T1000 (cell line): Measurements from ENCODE around the gene GSTT2B.
"Not testable (repeated sequence)": the region's sequence is repeated elsewhere in the genome, so short reads cannot be mapped to it uniquely, and the experiment has no call there.

Experiments used
- DNase-seq: peaks from one replicate; lab custom pipeline; 2025; ENCODE audit warnings: mixed read lengths; lab: John Stamatoyannopoulos, UW

The GSTT2B gene, protein sequence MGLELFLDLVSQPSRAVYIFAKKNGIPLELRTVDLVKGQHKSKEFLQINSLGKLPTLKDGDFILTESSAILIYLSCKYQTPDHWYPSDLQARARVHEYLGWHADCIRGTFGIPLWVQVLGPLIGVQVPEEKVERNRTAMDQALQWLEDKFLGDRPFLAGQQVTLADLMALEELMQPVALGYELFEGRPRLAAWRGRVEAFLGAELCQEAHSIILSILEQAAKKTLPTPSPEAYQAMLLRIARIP

DNA sequence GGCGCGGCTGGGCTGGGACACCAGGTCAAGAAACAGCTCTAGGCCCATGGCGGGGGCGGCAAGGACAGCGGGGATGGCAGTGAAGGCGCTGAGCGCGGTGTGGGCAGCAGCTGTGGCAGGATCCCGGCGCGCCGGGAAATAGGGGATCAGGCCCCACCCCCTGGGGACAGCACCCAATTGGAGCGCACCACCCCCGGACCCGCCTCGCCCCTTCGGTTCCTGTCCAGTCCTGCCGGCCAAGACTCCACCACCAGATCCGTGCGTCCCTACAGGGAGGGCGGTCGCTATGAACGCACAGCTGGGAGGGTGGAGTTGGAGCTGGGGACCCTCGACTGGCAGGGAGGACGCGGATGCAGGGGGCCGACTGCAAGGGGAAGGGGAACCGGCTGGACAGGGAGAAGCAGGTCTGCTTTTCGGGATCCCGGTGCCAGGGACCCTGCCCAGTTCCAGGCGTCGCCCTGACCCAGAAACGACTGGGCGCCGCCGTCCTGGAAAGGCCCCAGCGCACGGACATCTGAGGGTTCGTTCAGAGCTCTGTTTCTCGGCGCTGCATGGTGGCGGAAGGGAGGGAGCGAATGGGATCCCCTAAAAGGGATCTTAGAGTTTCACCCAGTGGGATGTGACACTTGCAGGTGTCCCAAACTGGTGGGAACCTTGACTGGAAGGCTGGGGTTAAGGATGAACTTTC is at the start of gene GSTT2B:
Gene GSTT2B, minus strand, starts transcription at position 112 of the 688 bp plus-strand sequence. Its CDS starts 64 bp downstream, at position 48.
- DNase-seq: not testable (repeated sequence)

DNA sequence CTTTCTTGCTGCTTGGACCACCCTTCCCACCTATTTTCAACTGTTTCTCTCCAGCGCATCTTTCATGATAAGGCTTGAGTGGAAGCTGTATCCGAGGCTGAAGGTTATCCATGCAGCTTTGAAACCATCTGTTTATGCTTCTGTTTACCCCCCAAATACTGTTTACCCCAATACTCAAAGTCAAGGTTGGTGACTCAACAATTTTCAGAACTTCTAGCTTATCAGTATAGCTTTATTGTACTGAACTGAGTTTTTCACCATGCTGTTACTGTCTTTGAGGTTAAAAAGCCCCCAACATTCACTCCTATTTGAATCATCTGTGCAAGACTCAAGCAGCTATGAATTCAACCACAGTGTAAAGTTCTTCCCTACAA is 49.0 kb upstream of the GSTT2B start:
- no peak for DNase-seq

DNA sequence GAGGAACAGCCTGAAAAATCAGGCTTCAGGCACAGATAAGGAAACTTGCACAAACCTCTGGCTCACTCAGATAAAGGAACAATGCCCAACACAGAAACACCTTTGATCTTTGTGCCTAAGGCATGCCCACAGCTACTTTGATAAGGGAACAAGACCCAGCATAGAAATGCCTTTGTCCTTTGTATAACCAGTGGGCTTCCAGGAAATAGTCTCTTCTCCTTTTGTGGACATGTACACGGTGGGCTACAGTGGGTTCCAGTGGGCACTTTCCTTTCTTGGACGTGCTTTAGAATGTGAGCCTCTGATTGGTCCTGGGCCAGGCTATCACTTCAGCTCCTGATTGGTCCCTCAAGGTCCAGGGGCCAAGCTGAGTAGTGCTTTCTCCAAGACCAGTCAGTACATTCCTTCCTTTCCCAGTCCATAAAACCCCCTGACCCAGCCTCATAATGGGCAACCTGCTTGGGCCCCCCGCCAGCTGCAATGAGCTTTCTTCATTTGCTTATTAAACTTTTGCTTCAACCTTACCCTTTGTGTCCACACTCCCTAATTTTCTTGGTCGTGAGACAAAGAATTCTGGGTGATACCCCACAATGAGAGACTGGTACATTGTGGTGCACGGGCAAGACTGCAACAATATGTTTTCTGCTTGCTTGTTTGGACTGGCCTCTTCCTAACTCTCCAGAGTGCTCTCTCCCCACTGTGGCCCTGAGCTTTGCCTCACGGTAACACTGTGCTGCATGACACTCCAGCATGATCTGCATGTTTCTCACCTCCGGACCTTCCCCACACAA is 48.4 kb upstream of the GSTT2B start:
- no peak for DNase-seq

DNA sequence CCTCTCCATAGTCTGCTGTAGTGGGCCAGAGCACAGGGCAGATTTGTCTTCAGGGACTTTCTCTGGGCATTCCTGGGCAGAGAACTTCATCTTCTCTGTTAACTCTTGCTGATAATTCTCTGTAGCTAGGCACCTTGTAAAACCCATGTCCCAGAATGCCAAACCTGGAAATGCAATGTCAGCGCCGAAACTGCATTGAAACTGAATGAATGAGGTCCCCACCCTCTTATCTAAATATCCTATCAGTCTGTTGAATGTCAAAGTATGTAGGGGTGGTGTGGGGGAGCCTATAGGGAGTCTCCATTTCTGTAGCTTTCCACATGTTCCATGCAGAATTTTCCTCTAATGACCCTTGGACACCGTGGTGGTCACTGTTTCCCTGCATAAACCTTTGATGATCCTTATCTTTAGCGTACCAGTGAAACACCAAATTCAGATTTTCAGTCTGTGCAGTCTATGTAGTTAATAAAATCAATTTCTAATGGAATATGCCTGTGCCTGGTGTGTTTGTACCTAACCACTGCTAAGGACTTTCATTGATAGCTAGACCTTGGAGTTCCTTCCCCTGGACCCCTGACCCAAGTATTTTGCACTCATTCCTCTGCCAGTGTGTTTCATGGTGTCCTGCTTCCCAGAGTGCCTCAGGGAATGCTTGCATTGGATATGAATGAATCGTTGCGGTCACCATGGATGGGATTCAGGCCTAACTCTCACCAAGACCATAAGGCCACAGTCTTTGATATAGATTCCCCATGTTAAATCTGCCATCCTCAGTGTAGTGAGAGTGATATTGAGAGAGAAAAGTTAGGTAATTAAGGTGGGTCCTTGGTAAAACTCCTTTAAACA is 47.6 kb upstream of the GSTT2B start:
- no peak for DNase-seq

DNA sequence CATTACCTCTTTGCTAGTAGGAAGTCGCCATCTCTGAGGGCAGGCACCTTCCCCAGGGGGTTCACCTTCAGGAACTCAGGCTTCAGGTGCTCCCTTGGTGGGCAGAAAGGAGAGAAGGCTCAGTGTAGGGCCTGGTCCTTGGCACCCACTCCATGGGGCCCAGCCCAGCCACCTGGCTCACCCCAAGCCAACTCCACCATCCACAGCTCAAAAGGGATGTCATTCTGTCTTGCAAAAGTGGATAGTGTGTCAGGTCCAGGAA is 47.0 kb upstream of the GSTT2B start:
- DNase-seq: no peak

DNA sequence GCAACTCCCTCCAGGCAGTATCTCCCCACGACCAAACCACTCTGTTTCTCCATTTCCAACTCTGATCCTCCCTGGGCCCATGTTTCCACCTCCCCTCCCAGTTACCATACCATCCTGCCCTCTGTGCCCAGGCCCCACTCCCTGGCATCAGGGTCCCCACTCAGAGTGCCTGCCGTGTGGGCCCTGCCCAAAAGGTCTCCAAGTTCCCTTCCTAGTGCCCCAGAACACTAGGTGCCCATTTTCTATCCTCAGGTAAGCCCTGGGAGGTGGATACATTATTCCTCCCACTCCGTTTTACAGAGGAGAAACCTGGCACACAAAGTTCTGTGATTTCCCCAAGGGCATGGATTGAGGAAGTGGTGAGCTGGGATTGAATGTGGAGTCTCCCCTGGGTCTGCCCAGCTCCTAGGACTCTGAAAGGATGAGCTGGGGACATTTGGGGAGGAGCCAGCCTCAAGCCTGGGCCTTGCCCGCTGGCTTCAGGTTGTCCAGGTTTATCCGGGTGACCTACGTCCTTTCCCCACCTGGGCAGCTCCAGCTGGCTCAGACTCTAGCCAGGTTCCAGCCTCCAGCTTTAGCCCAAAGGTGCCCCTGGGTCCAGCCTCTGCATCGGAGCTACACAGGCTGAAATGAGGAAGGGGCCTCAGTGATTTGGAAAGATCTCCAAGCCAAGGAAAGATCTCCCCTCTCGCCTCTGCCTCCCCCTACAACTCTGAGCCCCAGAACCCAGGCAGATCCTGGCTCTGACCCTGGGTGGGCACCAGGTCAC is 46.4 kb upstream of the GSTT2B start:
- DNase-seq: no peak

DNA sequence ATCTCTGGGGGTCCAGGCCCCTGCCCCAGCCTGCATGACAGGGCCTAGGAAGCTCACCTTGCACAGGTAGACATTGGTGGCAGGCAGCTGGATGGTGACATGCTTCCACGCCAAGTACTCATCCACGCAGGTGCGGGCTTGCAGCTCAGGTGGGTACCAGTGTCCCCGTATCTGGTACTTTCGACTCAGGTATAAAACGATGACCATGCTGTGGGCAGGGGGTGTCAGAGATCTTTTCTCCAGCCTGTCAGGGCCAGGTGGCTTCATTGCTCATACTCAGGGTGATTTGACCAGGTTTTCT is 45.9 kb upstream of the GSTT2B start:
- no peak for DNase-seq

DNA sequence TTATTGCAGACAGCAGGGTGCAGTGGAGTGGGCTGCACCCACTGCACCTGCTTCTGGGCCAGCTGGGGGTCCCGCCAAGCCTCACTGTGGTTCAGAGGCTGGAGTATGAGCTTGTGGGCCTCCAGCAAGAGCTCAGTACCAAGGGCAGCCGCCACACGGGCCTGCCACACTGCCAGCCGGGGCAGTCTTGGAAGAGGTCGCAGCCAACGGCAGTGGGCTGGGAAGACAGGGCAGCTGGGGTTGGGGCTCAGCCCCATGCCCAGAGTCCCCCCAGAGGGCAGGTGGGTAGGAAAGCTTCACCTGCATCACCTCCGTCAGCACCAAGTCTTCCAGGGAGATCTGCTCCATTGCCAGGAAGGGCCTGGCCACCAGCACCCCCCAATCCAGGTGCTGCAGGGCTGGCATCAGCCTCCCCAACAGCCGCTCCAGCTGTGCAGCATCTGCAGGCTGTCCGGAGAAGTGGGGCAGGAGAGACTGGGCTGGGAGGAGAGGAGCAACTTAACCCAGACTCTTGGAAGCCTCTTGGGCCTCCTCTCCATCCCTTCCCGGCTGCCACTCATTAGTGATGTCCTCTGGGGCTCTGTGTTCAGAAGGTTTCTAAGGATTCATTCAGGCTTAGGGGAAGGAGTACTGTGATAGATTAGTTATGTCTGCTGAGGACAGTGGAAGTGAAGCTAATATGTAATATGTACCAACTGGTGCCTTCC is 45.4 kb upstream of the GSTT2B start:
- DNase-seq: no peak

DNA sequence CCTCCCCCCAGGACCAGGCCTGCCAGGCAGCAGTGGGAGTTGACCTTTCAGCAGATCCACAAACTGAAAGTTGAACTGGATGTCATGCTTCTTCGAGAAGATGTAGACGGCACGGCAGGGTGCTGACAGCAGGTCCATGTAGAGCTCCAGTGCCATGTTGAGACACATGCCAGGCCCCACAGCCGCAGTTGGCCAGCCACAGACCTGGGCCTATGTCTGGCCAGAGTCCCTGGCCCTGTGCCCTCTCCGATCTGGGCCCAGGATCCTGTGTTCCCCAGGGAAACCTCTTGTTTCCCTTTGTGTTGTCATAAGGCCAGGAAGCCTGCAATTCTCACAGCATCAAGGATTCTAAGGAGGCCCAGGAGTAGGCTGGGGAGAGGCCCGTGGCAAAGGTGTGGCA is 44.2 kb upstream of the GSTT2B start, which contains the start of gene GSTT4:
Gene GSTT4, minus strand, starts transcription at position 253 of the 400 bp plus-strand sequence. Its CDS starts 97 bp downstream, at position 156.
- no peak for DNase-seq

DNA sequence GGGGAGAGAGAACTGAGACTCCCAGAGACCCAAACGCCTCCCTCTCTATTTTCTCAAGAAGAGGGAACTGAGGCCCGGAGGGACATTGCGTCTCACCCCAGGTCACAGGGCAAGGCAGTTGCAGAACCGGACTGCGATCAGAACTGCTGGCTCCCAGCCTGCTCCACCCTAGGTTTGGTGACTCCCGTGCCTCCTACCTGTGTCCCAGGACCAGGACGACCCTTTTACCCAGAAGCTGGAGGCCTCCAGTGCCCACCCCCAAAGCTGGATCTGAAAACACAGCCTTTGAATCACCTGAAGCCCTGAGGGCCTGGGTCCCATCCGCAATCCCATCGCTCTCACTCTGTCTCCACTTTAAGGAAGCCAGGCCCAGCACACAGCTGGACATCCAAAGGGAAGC is 42.9 kb upstream of the GSTT2B start:
- no peak for DNase-seq

DNA sequence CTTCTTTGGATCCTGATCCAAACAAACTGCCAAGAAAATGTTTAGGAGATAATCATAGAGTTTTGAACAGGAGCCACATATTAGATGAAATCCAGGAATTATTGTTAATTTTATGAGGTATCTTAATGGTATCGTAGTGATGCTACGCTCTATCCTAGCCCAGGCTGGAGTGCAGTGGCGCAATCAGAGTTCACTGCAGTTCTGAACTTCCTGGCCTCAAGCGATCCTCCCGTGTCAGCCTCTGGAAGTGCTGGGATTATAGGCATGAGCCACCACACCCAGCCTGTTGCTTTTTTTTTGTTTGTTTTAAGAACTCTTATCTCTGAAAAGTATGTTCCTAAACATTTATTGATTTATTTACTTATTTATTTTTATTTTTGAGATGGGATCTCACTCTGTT is 41.9 kb upstream of the GSTT2B start:
- no peak for DNase-seq

DNA sequence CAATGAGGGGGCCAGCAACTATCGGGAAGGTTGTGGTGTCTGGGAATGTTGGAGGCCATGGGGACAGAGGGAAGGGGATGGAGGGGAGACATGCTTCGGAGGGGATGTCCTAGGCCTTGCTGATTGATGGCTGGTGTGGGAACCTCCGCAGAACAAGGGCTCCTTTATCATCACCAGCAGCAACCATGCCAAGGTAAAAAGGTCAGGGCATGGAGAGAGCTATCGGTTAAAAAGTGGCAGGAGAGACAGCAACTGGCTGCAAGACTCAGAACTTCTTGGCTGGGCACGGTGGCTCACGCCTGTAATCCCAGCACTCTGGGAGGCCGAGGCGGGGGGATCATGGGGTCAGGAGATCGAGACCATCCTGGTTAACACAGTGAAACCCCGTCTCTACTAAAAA is 41.3 kb upstream of the GSTT2B start:
- DNase-seq: no peak

DNA sequence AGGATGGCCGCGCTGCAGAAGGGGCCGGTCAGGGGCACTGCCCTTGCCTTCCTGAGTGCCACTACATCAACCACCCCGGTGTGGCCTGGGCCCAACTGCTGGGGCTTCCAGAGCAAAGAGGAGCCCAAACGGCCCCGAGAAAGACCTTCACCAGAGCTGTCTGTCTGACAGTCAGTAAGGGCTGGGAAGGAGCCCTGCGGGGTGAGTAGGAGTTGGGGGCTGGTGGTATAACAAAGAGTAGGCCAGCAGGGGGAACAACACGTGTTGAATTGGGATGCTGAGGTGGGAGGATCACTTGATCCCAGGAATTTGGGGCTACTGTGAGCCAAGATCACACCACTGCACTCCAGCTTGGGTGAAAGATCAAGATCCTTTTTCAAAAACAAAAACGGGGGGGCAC is 40.3 kb upstream of the GSTT2B start:
- DNase-seq: no peak

DNA sequence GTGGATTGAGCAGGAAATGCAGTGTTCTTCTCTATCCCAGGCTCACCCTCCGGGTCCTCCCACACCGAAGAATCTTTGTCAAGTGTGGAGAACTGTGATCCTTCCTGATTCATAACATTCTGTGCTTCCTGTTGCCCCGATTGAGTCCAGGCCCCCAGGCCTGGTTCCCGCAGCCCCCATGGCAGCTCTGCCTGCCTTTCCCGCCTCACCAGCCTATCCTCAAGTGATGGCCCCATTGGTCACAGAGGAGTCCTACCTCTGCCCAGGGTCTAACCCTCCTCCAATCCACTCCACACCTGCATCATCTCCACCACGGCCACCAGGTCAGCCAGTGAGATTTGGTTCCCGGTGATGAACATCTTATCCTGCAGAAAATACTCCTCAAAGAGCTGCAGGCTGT is 38.8 kb upstream of the GSTT2B start:
- DNase-seq: not testable (repeated sequence)

DNA sequence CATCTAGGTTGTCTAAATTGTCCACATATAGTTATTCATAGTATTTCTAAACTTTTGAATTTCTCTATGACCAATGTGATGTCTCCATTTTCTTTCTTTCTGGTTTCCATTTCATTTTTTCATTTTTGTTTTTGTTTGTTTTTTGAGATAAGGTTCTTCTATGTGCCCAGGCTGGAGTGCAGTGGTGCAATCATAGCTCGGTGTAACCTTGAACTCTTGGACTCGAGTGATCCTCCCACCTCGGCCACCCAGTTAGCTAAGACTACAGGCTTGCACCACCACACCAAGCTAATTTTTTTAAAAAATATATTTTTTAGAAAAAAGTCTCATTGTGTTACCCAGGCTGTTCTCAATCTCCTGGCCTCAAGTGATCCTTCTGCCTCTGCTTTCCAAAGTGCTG is 36.1 kb upstream of the GSTT2B start:
- DNase-seq: no peak

DNA sequence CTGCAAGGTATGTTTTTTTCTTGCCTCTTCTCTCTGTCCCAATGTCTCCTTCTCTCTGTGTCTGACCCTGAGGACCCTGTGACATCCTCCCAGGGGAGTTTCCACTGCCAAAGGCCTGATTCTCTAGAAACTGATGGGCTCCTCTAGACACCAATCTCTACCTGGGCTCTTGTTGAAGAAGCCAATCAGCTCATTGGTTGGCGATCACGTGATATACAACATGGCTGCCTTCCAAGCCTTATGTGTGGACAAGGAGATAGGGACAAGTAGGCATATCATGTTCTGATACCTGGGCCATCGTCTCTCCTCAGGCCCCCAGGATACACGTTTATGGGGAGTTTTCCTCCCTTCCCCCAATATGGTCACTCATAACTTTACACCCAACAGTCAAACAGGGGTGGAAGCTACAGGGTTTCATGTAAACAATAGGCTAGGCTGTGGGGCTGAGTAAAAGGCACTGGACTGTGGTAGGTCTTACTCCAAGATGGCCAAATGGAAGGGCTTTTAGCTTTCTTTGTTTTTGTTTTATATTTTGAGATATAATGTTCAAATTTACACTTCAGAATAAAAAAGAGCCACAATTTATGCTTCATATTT is 32.7 kb upstream of the GSTT2B start:
- not testable (repeated sequence) for DNase-seq

DNA sequence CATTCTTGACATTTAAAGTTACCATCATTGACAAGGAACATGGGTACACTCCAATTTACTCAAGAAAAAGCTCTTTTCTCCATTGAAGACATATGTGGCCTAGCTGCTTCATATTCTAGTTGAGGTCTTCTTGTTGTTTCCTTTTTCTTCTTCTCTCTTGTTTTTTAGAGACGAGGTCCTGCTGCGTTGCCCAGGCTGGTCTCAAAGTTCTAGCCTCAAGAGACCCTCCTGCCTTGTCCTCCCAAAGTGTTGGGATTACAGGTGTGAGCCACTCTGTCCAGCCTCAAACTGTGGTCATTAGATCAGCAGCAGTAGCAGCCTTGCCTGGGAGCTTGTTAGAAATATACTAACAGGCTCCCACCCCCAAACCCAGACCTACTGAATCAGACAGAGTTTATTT is 32.1 kb upstream of the GSTT2B start:
- not testable (repeated sequence) for DNase-seq

DNA sequence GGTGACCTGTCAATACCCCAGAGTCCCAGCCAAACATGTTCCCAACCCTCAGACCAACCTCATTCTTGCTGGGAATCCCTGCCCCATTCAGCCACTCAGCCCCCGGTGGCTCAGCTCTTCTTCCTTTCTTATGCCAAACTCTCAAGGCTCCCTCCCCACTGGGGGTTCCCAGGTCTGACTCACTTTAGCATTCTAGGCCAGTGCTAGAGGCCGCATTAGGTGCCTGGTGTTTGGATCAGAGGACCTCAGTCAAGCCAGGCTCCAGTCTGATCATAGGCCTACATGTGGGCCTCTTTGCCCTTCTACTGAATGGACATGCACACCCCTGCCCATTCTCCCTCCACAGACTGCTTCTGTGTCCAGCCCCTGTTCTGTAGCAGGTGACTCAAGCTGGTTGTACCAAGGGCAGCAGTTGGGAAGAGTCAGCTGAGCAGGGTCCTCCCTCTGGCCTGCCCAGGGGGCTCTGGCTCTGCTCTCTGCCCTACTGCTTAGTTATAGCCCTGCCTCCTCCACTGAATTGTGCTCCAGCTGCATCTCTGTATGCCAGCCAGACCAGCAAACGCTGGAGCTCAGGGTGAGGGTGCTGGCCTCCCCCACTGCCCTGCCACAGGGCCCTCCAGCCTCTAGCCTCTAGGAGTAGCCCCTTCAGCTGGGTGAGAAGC is 28.7 kb upstream of the GSTT2B start:
- DNase-seq: not testable (repeated sequence)

DNA sequence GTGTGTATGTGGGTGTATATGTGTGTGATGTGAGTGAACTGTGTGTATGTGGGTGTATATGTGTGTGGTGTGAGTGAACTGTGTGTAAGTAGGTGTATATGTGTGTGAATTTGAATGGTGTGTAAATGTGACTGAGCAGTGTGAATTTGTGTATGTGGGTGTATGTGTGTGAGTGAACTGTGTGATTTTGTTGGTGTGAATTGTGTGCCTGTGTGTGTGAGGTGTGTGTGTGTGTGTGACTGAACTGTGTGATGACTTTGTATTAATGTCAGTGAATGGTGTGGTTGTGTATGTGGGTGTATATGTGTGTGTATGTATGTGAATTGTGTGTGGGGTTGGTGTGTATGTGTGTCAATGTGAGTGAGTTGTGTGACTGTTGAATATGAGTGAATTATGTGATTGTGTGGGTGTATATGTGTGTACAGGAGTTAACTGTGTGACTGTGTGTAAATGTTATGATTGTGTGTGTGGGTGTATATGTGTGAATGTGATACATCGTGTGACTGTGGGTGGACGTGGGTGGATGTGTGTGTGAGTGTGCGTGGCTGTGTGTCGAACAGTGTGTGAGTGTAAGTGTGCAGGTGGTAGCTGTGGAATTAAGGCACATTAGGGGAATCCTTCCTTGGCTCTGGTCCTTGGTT is 25.7 kb upstream of the GSTT2B start:
- DNase-seq: not testable (repeated sequence)

DNA sequence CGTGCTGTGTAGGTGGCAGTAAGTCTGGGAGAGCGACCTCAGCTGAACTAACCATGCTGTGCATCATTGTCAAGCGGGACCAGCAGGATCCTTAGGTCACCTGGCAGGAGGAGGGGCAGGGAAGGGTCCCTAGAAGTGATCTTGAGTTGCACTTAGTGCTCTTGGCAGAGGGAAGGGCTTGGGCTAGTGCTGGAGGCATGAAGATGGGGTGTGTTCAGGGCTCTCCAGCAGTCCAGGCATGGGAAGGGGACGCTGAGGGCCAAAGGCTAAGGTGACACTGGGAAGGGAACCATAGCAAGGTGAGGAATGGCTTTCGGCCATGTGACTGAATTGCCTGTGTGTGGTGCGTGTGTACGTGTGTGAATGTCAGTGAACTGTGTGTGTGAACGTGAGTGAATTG is 25.1 kb upstream of the GSTT2B start:
- not testable (repeated sequence) for DNase-seq
